ENCODE measurements around the gene SH3BGRL2.
"Not testable (repeated sequence)": the region's sequence is repeated elsewhere in the genome, so short reads cannot be mapped to it uniquely, and the experiment has no call there.

The SH3BGRL2 gene

GRCh38 chr6:79704200-79704599 lies 73.1 kb downstream of the SH3BGRL2 start:
- DNase-seq = no peak

GRCh38 chr6:79705456-79705995 lies 74.4 kb downstream of the SH3BGRL2 start:
- no peak for DNase-seq

- no peak for DNase-seq
Observed at GRCh38 chr6:79706527-79706926, 75.4 kb downstream of the SH3BGRL2 start.

GRCh38 chr6:79707621-79708020 lies 76.5 kb downstream of the SH3BGRL2 start:
- no peak for DNase-seq

- no peak for DNase-seq
Observed at GRCh38 chr6:79708095-79708791, 77.1 kb downstream of the SH3BGRL2 start.

- no peak for DNase-seq
Observed at GRCh38 chr6:79710127-79710526, 79.0 kb downstream of the SH3BGRL2 start.

GRCh38 chr6:79711167-79711566 lies 80.0 kb downstream of the SH3BGRL2 start:
- DNase-seq = no peak

- no peak for DNase-seq
Observed at GRCh38 chr6:79712144-79712543, 81.0 kb downstream of the SH3BGRL2 start.

- no peak for DNase-seq
Observed at GRCh38 chr6:79712616-79713135, 81.5 kb downstream of the SH3BGRL2 start.

GRCh38 chr6:79713701-79714322 lies 82.7 kb downstream of the SH3BGRL2 start:
- peak; percentile 49 for DNase-seq

- no peak for DNase-seq
Observed at GRCh38 chr6:79717989-79718388, 86.9 kb downstream of the SH3BGRL2 start.

- no peak for DNase-seq
Observed at GRCh38 chr6:79718509-79719247, 87.5 kb downstream of the SH3BGRL2 start.

GRCh38 chr6:79719248-79719960 lies 88.3 kb downstream of the SH3BGRL2 start:
- no peak for DNase-seq

- DNase-seq = no peak
Observed at GRCh38 chr6:79724816-79725215, 93.7 kb downstream of the SH3BGRL2 start.

- DNase-seq = no peak
Observed at GRCh38 chr6:79731471-79731870, 100.3 kb downstream of the SH3BGRL2 start.

- DNase-seq = no peak
Observed at GRCh38 chr6:79733388-79733787, 102.3 kb downstream of the SH3BGRL2 start.

GRCh38 chr6:79734374-79734773 lies 103.2 kb downstream of the SH3BGRL2 start:
- no peak for DNase-seq

GRCh38 chr6:79735183-79735582 lies 104.1 kb downstream of the SH3BGRL2 start:
- no peak for DNase-seq

GRCh38 chr6:79737172-79737571 lies 106.0 kb downstream of the SH3BGRL2 start:
- DNase-seq = no peak

- no peak for DNase-seq
Observed at GRCh38 chr6:79742030-79742429, 110.9 kb downstream of the SH3BGRL2 start.

- DNase-seq = not testable (repeated sequence)
Observed at GRCh38 chr6:79745282-79745681, 114.2 kb downstream of the SH3BGRL2 start.

GRCh38 chr6:79746325-79746724 lies 115.2 kb downstream of the SH3BGRL2 start:
- DNase-seq = not testable (repeated sequence)

- no peak for DNase-seq
Observed at GRCh38 chr6:79750806-79751205, 119.7 kb downstream of the SH3BGRL2 start.

All from activated naive CD4-positive, alpha-beta T cell treated with anti-CD3 and anti-CD28 coated beads, Interleukin-2, amount 50 U/mL, for 16 hours (primary cell).